ENCODE data around the gene SPEN.

Gene SPEN

GRCh38 chr1:15985611-15986297, 138.2 kb downstream of the SPEN start:
- TF ChIP-seq CREB1 (IDR thresholded peaks at IDR 0.05; ENCODE audit: low read depth) (no peak), TCF12 (IDR thresholded peaks at IDR 0.05; ENCODE audit: low read depth) (no peak), FOXM1 (IDR thresholded peaks at IDR 0.05; ENCODE audit: borderline replicate concordance, low read depth) (no peak), EGR1 (IDR thresholded peaks at IDR 0.05) (no peak), ZBTB7A (IDR thresholded peaks at IDR 0.05; ENCODE audit: low read depth) (no peak), REST (IDR thresholded peaks at IDR 0.05; ENCODE audit: low read depth) (no peak), YY1 (IDR thresholded peaks at IDR 0.05; ENCODE audit: low read depth) (no peak), TEAD4 (IDR thresholded peaks at IDR 0.05) (no peak), EP300 (IDR thresholded peaks at IDR 0.05; ENCODE audit: borderline replicate concordance) (no peak), USF1 (IDR thresholded peaks at IDR 0.05) (no peak), CEBPB (IDR thresholded peaks at IDR 0.05) (no peak), RAD21 (IDR thresholded peaks at IDR 0.05; ENCODE audit: low read depth) (no peak), NFIC (IDR thresholded peaks at IDR 0.05) (no peak), TAF1 (IDR thresholded peaks at IDR 0.05; ENCODE audit: low read depth) (no peak), MAX (IDR thresholded peaks at IDR 0.05) (no peak)

GRCh38 chr1:15988856-15989736, 141.6 kb downstream of the SPEN start:
- TF ChIP-seq TCF12 (IDR thresholded peaks at IDR 0.05; ENCODE audit: low read depth), result no peak

GRCh38 chr1:15989776-15990175, 142.3 kb downstream of the SPEN start:
- TF ChIP-seq YY1 (IDR thresholded peaks at IDR 0.05; ENCODE audit: low read depth) (no peak), TEAD4 (IDR thresholded peaks at IDR 0.05) (no peak), EGR1 (IDR thresholded peaks at IDR 0.05) (no peak), TAF1 (IDR thresholded peaks at IDR 0.05; ENCODE audit: low read depth) (no peak), TCF12 (IDR thresholded peaks at IDR 0.05; ENCODE audit: low read depth) (no peak), CEBPB (IDR thresholded peaks at IDR 0.05) (no peak), CREB1 (IDR thresholded peaks at IDR 0.05; ENCODE audit: low read depth) (no peak), ZBTB7A (IDR thresholded peaks at IDR 0.05; ENCODE audit: low read depth) (no peak), MAX (IDR thresholded peaks at IDR 0.05) (no peak), FOXM1 (IDR thresholded peaks at IDR 0.05; ENCODE audit: borderline replicate concordance, low read depth) (no peak), USF1 (IDR thresholded peaks at IDR 0.05) (no peak)

Data from Ishikawa (cell line).